Sigmoid colon (tissue), 4 donors: Measurements from ENCODE around the gene MPC1.

ENCODE experiments used
- CTCF ChIP-seq, 4 experiments: fragments of 450-650 bp in 3 of 4; fragments of 200-600 bp in 1 of 4; IDR thresholded peaks; one replicate each; pipeline ENCODE4 v1.5.1; 2016 to 2019; ENCODE audit warnings: antibody characterized with exemption in 4 of 4, mild to moderate bottlenecking in 3 of 4, moderate library complexity in 2 of 4
- EP300 ChIP-seq, 4 donors: sonication (generic); formaldehyde crosslinking; IDR thresholded peaks; one replicate each; pipeline ENCODE4 v1.6.1; 2017; ENCODE audit warnings: antibody characterized with exemption in 4 of 4

- TF ChIP-seq CTCF (IDR thresholded peaks at IDR 0.05): no peak
- no peak for TF ChIP-seq EP300 (IDR thresholded peaks at IDR 0.05)
Measured at GRCh38 chr6:166400181-166400580, 17.4 kb upstream of the MPC1 start.
